Testis (tissue), 2 donors: Measurements from ENCODE around the gene ARVCF.

Experiments
- CTCF ChIP-seq, 3 experiments: fragments of 450-650 bp in 2 of 3; fragments of 200-600 bp in 1 of 3; sonication (generic) in 1 of 3; IDR thresholded peaks; one replicate each; pipeline ENCODE4 v1.5.1; 2016 to 2019; ENCODE audit warnings: antibody characterized with exemption in 3 of 3, mild to moderate bottlenecking in 2 of 3, moderate library complexity in 1 of 3
- POLR2A ChIP-seq: fragments of 450-650 bp; IDR thresholded peaks from one replicate; pipeline ENCODE4 v1.6.1; 2017; ENCODE audit warnings: antibody characterized with exemption, mild to moderate bottlenecking, moderate library complexity

DNA sequence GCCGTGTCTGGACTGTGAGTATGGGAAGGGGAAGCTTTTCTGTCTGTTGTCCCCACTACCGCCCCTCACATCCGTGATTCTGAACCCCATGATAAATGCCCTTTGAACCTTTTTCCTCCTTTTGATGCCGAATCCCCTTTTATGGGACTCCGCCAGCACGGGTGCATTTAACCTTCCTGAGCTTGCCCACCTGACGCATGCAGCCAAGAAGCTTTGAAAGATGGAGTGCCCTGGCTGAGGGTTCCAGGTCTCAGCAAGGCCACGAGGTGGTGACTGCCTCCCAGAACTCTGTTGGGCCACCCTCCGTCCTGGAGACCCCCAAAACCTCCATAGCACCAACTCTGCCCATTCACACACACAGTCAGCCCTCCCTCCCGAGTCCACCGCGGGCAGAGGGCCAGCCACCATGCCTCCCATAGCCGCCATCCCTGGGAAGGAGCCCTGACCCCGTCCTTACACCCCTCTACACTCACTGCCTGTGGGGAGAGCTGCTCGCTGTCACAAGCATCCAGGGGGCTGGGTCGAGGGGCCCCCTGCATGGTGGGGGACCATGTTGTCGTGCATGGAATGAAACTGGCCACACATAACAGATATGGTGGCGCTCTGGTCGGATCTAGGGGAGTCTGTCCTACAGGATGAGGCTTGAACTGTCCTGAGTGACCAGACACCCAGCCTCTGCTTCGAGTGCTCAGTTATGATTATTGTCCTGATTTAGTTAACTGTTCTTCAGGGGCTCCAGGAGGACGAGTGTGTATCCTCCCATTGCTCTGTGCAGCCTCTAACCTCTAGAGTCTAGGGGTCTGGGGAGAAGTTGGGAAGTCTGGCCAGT, 75.9 kb downstream of the ARVCF start:
- no peak for TF ChIP-seq CTCF (IDR thresholded peaks at IDR 0.05)
- no peak for TF ChIP-seq POLR2A
